ENCODE measurements around the gene SPATA18.

DNA sequence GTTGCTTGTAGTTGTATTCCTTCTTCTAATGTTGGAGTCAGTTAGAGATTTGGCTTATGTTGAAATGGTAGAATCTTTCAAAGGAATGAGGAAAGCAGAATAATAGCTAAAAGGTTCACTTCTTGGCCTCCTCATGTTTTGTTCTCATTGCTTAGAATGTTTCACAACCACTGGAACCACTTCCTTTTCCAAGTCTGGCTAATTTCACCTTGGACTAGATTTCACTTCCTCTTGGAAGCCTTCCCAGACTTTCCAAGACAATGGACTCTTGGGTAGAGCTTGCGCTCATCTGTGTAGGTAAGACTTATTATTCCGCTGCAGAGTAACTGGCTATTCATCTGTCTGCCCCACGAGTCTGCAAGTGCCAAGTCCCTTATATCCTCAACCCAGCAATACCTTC is 8.3 kb downstream of the SPATA18 start:
- TF ChIP-seq, protein P1, sequence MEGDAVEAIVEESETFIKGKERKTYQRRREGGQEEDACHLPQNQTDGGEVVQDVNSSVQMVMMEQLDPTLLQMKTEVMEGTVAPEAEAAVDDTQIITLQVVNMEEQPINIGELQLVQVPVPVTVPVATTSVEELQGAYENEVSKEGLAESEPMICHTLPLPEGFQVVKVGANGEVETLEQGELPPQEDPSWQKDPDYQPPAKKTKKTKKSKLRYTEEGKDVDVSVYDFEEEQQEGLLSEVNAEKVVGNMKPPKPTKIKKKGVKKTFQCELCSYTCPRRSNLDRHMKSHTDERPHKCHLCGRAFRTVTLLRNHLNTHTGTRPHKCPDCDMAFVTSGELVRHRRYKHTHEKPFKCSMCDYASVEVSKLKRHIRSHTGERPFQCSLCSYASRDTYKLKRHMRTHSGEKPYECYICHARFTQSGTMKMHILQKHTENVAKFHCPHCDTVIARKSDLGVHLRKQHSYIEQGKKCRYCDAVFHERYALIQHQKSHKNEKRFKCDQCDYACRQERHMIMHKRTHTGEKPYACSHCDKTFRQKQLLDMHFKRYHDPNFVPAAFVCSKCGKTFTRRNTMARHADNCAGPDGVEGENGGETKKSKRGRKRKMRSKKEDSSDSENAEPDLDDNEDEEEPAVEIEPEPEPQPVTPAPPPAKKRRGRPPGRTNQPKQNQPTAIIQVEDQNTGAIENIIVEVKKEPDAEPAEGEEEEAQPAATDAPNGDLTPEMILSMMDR (IDR thresholded peaks at IDR 0.05): no peak
- TF ChIP-seq EZH2 (IDR thresholded peaks at IDR 0.05; ENCODE audit: borderline replicate concordance, insufficient read depth, low read depth, low read length, poor library complexity, severe bottlenecking): no peak
